ENCODE data around the gene PPP1R1A.

Gene PPP1R1A

GRCh38 chr12:54544743-54545142, 43.7 kb downstream of the PPP1R1A start:
- FAIRE-seq (no peak), DNase-seq (ENCODE audit: extremely low spot score, insufficient read length, low read depth) (no peak)

- FAIRE-seq (no peak), DNase-seq (ENCODE audit: extremely low spot score, insufficient read length, low read depth) (no peak)
Measured at GRCh38 chr12:54543526-54543925, 44.9 kb downstream of the PPP1R1A start.

- DNase-seq (ENCODE audit: extremely low spot score, insufficient read length, low read depth) (no peak), FAIRE-seq (no peak)
Measured at GRCh38 chr12:54541751-54542290, 46.6 kb downstream of the PPP1R1A start.

- DNase-seq (ENCODE audit: extremely low spot score, insufficient read length, low read depth): no peak
Measured at GRCh38 chr12:54538136-54538700, 50.2 kb downstream of the PPP1R1A start.

DNA sequence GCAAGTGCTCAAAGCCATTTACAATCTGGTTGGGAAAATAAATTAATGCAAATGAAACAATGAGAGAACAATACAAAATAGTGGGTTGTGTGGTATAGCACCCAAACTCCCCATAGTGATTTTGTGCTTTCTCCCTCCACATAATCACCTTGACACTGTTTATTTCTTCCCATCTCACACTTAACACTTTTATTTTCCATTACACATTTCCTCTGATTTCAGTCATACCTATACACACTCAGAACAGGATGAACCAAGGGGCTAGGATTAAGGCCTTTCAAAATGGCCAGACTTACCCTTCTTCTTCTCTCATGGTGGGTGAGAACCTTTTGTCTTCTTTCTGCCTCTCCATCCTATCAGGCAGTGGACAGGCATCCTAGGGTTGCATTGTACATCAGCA, 53.0 kb downstream of the PPP1R1A start:
- DNase-seq (ENCODE audit: extremely low spot score, insufficient read length, low read depth) (no peak), FAIRE-seq (no peak)

More at GRCh38 chr12:54538136-54538700, 50.2 kb downstream of the PPP1R1A start:
- no peak for FAIRE-seq

DNA sequence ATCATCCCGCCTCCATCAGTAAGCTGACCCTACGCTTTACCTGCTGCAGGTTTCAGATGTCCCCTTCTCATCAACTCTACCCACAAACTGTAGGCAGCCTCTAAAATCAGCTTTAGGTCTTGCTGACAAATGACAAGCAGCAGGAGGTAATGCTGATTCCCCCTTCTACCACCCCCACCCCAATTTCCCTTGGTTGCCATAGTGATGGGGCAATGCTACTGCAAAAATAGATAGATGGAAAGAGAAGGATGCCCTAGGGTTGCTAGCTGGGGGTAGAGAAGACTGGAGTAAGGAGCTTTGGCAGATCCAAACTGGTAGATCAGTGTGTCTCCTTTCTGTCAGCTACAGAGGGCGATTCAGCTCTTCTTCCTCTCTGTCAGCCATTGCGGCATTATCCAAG, 58.9 kb downstream of the PPP1R1A start:
- no peak for FAIRE-seq
- DNase-seq (ENCODE audit: extremely low spot score, insufficient read length, low read depth): no peak

Data from GM18507 (cell line).